WTC11 (cell line): Measurements from ENCODE around the gene SHC3. TPM values are rescaled to one million over a fixed set of nuclear protein-coding genes. Genes with fewer than 3 reads are reported as not detected.

Experiments used
- ATAC-seq: fragments of 200-7000 bp; cut with Tn5 transposase; 2 replicates; pipeline ENCODE4 v1.10.0; 2021; ENCODE audit warnings: mild to moderate bottlenecking, moderate library complexity
- CTCF ChIA-PET: fragments of 300-600 bp; sonication (Branson Sonifier 250); formaldehyde crosslinking; loops from one replicate; lab custom pipeline; 2021; ENCODE audit warnings: antibody characterized with exemption; lab: Charles Lee
- POLR2A ChIA-PET: fragments of 350-600 bp; sonication (Branson Sonifier 250); formaldehyde crosslinking; loops from one replicate; lab custom pipeline; 2021; ENCODE audit warnings: antibody characterized with exemption; lab: Charles Lee
- DNase-seq: peaks from one replicate; pipeline ENCODE4 v3.0.0; 2021; ENCODE audit warnings: low spot score
- H3K27ac Mint-ChIP-seq: 2 replicates; pipeline ENCODE4 v1.8.0; 2021; ENCODE audit warnings: mixed read lengths
- H3K27me3 Mint-ChIP-seq: 2 replicates; pipeline ENCODE4 v1.8.0; 2021; ENCODE audit warnings: low read depth, mild to moderate bottlenecking, moderate library complexity, mixed read lengths
- H3K36me3 Mint-ChIP-seq: 2 replicates; pipeline ENCODE4 v1.8.0; 2021; ENCODE audit warnings: mixed read lengths
- H3K4me1 Mint-ChIP-seq: 2 replicates; pipeline ENCODE4 v1.8.0; 2022; ENCODE audit warnings: mixed read lengths
- H3K4me3 Mint-ChIP-seq: 2 replicates; pipeline ENCODE4 v1.8.0; 2021; ENCODE audit warnings: mild to moderate bottlenecking, moderate library complexity, mixed read lengths
- H3K9me3 Mint-ChIP-seq: 2 replicates; pipeline ENCODE4 v1.8.0; 2021; ENCODE audit warnings: mixed read lengths
- AR ChIP-seq: fragments of 250-450 bp; sonication (Bioruptor Pico); IDR thresholded peaks from 2 replicates; pipeline ENCODE4 v1.9.0; 2021; ENCODE audit warnings: mild to moderate bottlenecking
- ATF2 ChIP-seq: sonication (generic); formaldehyde crosslinking; IDR thresholded peaks from 2 replicates; pipeline ENCODE4 v1.8.1; 2022; ENCODE audit warnings: low read depth, missing genetic modification reagents, borderline replicate concordance
- ATF6 ChIP-seq: sonication (generic); formaldehyde crosslinking; IDR thresholded peaks from 2 replicates; pipeline ENCODE4 v1.8.1; 2023; ENCODE audit warnings: mild to moderate bottlenecking, missing genetic modification reagents
- CREM ChIP-seq: sonication (generic); formaldehyde crosslinking; IDR thresholded peaks from 2 replicates; pipeline ENCODE4 v1.8.1; 2022; ENCODE audit warnings: mild to moderate bottlenecking, missing genetic modification reagents, moderate library complexity
- ELF4 ChIP-seq: sonication (generic); formaldehyde crosslinking; IDR thresholded peaks from 2 replicates; pipeline ENCODE4 v1.8.1; 2022; ENCODE audit warnings: low read depth, mild to moderate bottlenecking, moderate library complexity, missing genetic modification reagents
- FOXP1 ChIP-seq: sonication (generic); formaldehyde crosslinking; IDR thresholded peaks from 2 replicates; pipeline ENCODE4 v1.8.0; 2022; ENCODE audit warnings: missing genetic modification reagents, mild to moderate bottlenecking, moderate library complexity, borderline replicate concordance
- HMGA2 ChIP-seq: fragments of 250-450 bp; sonication (Bioruptor Pico); IDR thresholded peaks from 2 replicates; pipeline ENCODE4 v1.4.0; 2021; ENCODE audit warnings: mild to moderate bottlenecking, moderate library complexity
- KAT7 ChIP-seq: sonication (generic); formaldehyde crosslinking; IDR thresholded peaks from 2 replicates; pipeline ENCODE4 v1.8.1; 2023; ENCODE audit warnings: missing genetic modification reagents, mild to moderate bottlenecking, borderline replicate concordance
- MAX ChIP-seq: sonication (generic); formaldehyde crosslinking; IDR thresholded peaks from 2 replicates; pipeline ENCODE4 v1.8.0; 2022; ENCODE audit warnings: mild to moderate bottlenecking, missing genetic modification reagents
- MYBL2 ChIP-seq: sonication (generic); formaldehyde crosslinking; IDR thresholded peaks from 2 replicates; pipeline ENCODE4 v1.8.1; 2023; ENCODE audit warnings: mild to moderate bottlenecking, moderate library complexity, missing genetic modification reagents
- PRDM15 ChIP-seq: sonication (generic); formaldehyde crosslinking; IDR thresholded peaks from 2 replicates; pipeline ENCODE4 v1.8.0; 2022; ENCODE audit warnings: missing genetic modification reagents
- PRRX2 ChIP-seq: fragments of 250-450 bp; sonication (Bioruptor Pico); IDR thresholded peaks from 2 replicates; pipeline ENCODE4 v1.8.0; 2021; ENCODE audit warnings: mild to moderate bottlenecking
- SP1 ChIP-seq: sonication (generic); formaldehyde crosslinking; conservative IDR thresholded peaks from 2 replicates; pipeline ENCODE4 v1.8.1; 2022; ENCODE audit warnings: missing genetic modification reagents
- TEAD1 ChIP-seq: sonication (generic); formaldehyde crosslinking; IDR thresholded peaks from 2 replicates; pipeline ENCODE4 v1.8.0; 2022; ENCODE audit warnings: mild to moderate bottlenecking, missing genetic modification reagents
- USF1 ChIP-seq: sonication (generic); formaldehyde crosslinking; IDR thresholded peaks from 2 replicates; pipeline ENCODE4 v1.8.0; 2022; ENCODE audit warnings: mild to moderate bottlenecking, missing genetic modification reagents
- ZMAT4 ChIP-seq: fragments of 250-450 bp; sonication (Bioruptor Pico); IDR thresholded peaks from 2 replicates; pipeline ENCODE4 v1.9.0; 2021; ENCODE audit warnings: mild to moderate bottlenecking
- ZNF121 ChIP-seq: sonication (generic); formaldehyde crosslinking; IDR thresholded peaks from 2 replicates; pipeline ENCODE4 v1.8.0; 2023; ENCODE audit warnings: missing genetic modification reagents
- ZNF425 ChIP-seq: fragments of 250-450 bp; sonication (Bioruptor Pico); conservative IDR thresholded peaks from 2 replicates; pipeline ENCODE4 v1.9.0; 2021; ENCODE audit warnings: mild to moderate bottlenecking
- ZNF671 ChIP-seq: fragments of 250-450 bp; sonication (Bioruptor Pico); IDR thresholded peaks from 2 replicates; pipeline ENCODE4 v1.8.0; 2021; ENCODE audit warnings: mild to moderate bottlenecking
- total RNA-seq: library from RNA; stranded (reverse); gene quantifications from 3 replicates; pipeline ENCODE4 v1.2.3, GENCODE V29; 2021

Gene SHC3
- total RNA-seq, 1 experiment from 2014 or later: 4.9 TPM

GRCh38 chr9:89116064-89116804, 62.4 kb downstream of the SHC3 start:
- no peak overlapping the region for H3K4me3 Mint-ChIP-seq
- H3K36me3 Mint-ChIP-seq: peaks cover 6% of the 10 kb centered on the region
- H3K9me3 Mint-ChIP-seq: peaks cover 39% of the 10 kb centered on the region
- H3K27me3 Mint-ChIP-seq: no peaks in the 10 kb centered on the region
- no peak for DNase-seq
- peaks cover 7% of the 10 kb centered on the region for H3K4me1 Mint-ChIP-seq
- CTCF ChIA-PET: no interaction called here
- ATAC-seq: no peak
- TF ChIP-seq ATF6 (CRISPR knock-in tag): no peak
- TF ChIP-seq SP1: no peak
- TF ChIP-seq TEAD1 (CRISPR knock-in tag): no peak
- no peak for TF ChIP-seq ZNF671 (CRISPR knock-in tag)
- no peak for TF ChIP-seq ELF4
- no peak for TF ChIP-seq MAX (CRISPR knock-in tag)
- TF ChIP-seq MYBL2 (CRISPR knock-in tag): no peak
- no peak for TF ChIP-seq ATF2 (CRISPR knock-in tag)
- no peak for TF ChIP-seq FOXP1 (CRISPR knock-in tag)
- TF ChIP-seq PRRX2 (CRISPR knock-in tag): no peak
- no peak for TF ChIP-seq AR (CRISPR knock-in tag)
- TF ChIP-seq CREM: no peak
- no peak for TF ChIP-seq ZNF121 (CRISPR knock-in tag)
- TF ChIP-seq ZNF425 (CRISPR knock-in tag): no peak
- TF ChIP-seq ZMAT4 (CRISPR knock-in tag): no peak
- TF ChIP-seq HMGA2 (CRISPR knock-in tag): no peak
- TF ChIP-seq KAT7 (CRISPR knock-in tag): no peak
- no peak for TF ChIP-seq PRDM15
- TF ChIP-seq USF1 (CRISPR knock-in tag): no peak
- POLR2A ChIA-PET: no interaction called here
- no peak overlapping the region for H3K27ac Mint-ChIP-seq
